Activated CD4-positive, alpha-beta T cell treated with anti-CD3 and anti-CD28 coated beads, Interleukin-2, amount 10 ng/mL, durations not matched to agents 7 days and 5 days (primary cell): ENCODE results near the gene TMEM39B. TPM values are rescaled to one million over a fixed set of nuclear protein-coding genes. Genes with fewer than 3 reads are reported as not detected.
"Not testable (repeated sequence)": the region's sequence is repeated elsewhere in the genome, so short reads cannot be mapped to it uniquely, and the experiment has no call there.

Source experiments
- CTCF ChIA-PET: fragments of 350-600 bp; sonication (Branson Sonifier 250); formaldehyde crosslinking; loops from one replicate; lab custom pipeline; 2021; ENCODE audit warnings: antibody characterized with exemption; lab: Charles Lee
- POLR2A ChIA-PET: fragments of 350-600 bp; sonication (Branson Sonifier 250); formaldehyde crosslinking; loops from one replicate; lab custom pipeline; 2021; ENCODE audit warnings: antibody characterized with exemption; lab: Charles Lee
- DNase-seq: peaks from one replicate; pipeline ENCODE4 v3.0.0-alpha.2; 2020
- H3K27ac Mint-ChIP-seq: one replicate; pipeline ENCODE4 v1.8.0; 2021; ENCODE audit warnings: mild to moderate bottlenecking, moderate library complexity, mixed read lengths
- H3K27me3 Mint-ChIP-seq: one replicate; pipeline ENCODE4 v1.8.0; 2021; ENCODE audit warnings: mixed read lengths
- H3K36me3 Mint-ChIP-seq: one replicate; pipeline ENCODE4 v1.8.0; 2021; ENCODE audit warnings: low read depth, mixed read lengths
- H3K4me1 Mint-ChIP-seq: one replicate; pipeline ENCODE4 v1.8.0; 2021; ENCODE audit warnings: mixed read lengths
- H3K4me3 Mint-ChIP-seq: one replicate; pipeline ENCODE4 v1.8.0; 2021; ENCODE audit warnings: mild to moderate bottlenecking, moderate library complexity, mixed read lengths
- H3K9me3 Mint-ChIP-seq: one replicate; pipeline ENCODE4 v1.8.0; 2021; ENCODE audit warnings: mixed read lengths
- total RNA-seq, 2 experiments: library from RNA; stranded (reverse); gene quantifications; one replicate each; pipeline ENCODE4 v1.2.3, GENCODE V29; 2021

TMEM39B gene
- total RNA-seq, 2 experiments from 2014 or later = 30.4 to 36.3 TPM

DNA sequence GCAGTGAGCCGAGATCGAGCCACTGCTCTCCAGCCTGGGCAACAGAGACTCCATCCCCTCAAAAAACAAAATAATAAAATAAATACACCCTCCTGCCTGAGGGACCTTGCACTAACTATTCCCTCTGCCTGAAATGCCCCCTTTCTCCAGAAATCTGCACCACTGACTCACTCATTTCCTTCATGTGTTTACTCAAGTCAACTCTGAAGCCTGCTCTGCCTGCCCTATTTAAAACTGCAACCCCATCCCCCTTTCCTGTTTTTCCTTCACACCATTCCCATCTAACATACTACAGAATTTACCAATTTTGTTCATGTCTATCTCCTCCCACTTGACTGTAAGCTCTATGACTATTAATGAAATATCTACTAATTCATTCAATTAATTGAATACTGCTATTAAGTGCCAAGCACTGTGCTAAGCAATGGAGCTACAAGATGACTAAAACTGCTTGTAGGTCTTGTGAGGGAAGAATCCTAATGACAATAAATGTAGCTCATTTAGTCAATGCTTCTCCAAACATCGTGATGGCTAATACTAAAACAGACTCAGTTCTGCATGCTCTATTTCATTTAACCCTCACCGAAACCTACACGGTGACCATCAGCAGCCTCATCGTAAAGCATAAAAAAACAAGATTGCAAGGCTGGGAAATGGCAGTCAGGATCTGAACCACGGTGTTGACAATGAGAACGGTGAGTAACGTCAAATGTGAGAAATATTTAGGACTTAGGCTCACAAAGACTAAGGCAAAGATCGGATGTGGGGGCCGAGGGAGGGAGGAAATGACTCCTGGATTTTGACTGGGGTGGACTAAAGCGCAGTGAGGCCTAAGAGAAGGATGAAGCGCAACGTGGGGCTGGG is 749 bp upstream of the TMEM39B start:
- ChIA-PET CTCF (interaction anchor here (0.6 to 3.2 kb wide), 9 partner anchors 9 to 1110 kb away, joined by 3 to 18 read pairs (median 5); partner anchors contain the start of genes KPNA6 and TRIM62), POLR2A (interaction anchor here (1.1 kb wide), 1 partner anchor 245 kb away, joined by 5 read pairs; no protein-coding TSS in a partner anchor)
- Mint-ChIP-seq H3K36me3 (peaks cover 17% of the 10 kb centered on the region), H3K4me3 (peak overlapping the region; percentile 96), H3K4me1 (peaks cover 46% of the 10 kb centered on the region), H3K27me3 (peaks cover 3% of the 10 kb centered on the region), H3K27ac (peak overlapping the region; percentile 92), H3K9me3 (no peaks in the 10 kb centered on the region)
- DNase-seq = no peak

DNA sequence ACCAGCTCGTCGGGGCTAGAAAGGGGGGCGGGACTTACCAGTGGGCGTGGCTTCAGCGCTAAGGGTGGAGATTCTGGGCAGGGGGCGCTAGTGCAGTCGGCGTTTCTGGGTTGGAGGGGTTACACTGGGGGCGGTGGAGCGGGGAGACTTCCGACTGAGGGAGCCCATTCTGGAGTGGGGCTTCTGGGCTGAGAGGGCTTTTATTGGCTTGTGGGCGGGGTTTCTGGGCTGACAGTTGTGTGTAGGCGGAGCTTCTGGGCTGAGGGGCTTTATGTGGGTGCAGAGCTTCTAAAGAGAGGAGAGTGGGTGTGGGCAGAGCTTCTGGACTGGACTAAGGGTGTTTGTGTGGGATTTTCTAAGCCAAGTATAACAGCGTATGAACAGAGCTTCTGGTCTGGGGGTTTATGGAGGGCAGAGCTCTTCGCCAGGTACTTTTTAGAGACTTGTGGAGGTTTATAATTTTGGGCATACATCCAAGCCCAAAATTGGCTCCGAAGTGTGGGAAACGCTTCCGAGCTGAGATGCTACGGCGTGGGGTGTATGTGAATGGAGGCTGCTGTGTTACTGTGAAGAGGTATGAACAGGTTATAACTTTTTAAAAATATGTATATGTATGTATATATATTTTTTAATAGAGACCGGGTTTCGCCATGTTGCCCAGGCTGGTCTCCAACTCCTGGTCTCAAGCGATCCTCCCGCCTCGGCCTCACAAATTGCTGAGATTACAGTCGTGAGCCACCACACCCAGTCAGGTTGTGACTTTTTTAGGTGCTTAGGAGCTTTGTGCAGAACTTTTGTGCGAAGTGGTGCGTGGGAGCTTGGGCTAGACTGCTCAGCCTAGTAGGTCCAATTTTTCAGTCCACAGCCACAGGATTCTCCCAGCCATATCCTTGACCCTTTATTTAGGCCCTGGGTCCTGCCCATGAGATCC is 825 bp downstream of the TMEM39B start:
- DNase-seq = no peak
- H3K36me3 Mint-ChIP-seq = peaks cover 26% of the 10 kb centered on the region
- H3K27ac Mint-ChIP-seq = peak overlapping the region; percentile 92
- ChIA-PET POLR2A (interaction anchor here (0.6 to 1.4 kb wide), 4 partner anchors 26 to 247 kb away, joined by 3 to 5 read pairs (median 3); no protein-coding TSS in a partner anchor), CTCF (interaction anchor here (0.6 to 3.2 kb wide), 18 partner anchors 8 to 1108 kb away, joined by 3 to 18 read pairs (median 4); partner anchors contain the start of genes KPNA6 and TRIM62)
- no peaks in the 10 kb centered on the region for H3K9me3 Mint-ChIP-seq
- peak overlapping the region; percentile 96 for H3K4me3 Mint-ChIP-seq
- peaks cover 3% of the 10 kb centered on the region for H3K27me3 Mint-ChIP-seq
- peaks cover 47% of the 10 kb centered on the region for H3K4me1 Mint-ChIP-seq

DNA sequence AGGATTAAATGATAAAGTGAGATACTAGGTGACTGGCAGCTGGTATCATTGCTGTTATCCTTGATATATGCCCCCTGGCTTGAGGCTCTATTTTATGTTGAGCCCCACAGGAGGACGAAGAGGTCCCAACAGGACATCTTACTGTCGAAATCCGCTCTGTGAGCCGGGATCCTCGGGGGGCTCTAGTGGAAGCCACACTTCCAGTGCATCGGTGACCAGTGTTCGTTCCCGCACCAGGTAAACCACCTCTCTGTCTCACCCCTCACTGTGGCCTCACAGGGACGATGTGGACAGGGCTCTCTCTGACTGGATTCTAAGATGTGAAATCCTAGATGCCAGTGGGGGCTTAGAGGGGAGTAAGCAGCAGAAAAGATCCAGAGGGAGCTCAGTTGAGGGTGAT is 2.1 kb downstream of the TMEM39B start:
- CTCF ChIA-PET = interaction anchor here (0.9 to 1.1 kb wide), 2 partner anchors 15 to 33 kb away, joined by 3 read pairs; partner anchors contain the start of gene KPNA6
- Mint-ChIP-seq H3K4me1 (peaks cover 43% of the 10 kb centered on the region), H3K27me3 (no peaks in the 10 kb centered on the region), H3K4me3 (peak overlapping the region; percentile 47), H3K36me3 (peaks cover 32% of the 10 kb centered on the region), H3K9me3 (no peaks in the 10 kb centered on the region), H3K27ac (peak overlapping the region; percentile 92)
- no peak for DNase-seq
- POLR2A ChIA-PET = no interaction called here

DNA sequence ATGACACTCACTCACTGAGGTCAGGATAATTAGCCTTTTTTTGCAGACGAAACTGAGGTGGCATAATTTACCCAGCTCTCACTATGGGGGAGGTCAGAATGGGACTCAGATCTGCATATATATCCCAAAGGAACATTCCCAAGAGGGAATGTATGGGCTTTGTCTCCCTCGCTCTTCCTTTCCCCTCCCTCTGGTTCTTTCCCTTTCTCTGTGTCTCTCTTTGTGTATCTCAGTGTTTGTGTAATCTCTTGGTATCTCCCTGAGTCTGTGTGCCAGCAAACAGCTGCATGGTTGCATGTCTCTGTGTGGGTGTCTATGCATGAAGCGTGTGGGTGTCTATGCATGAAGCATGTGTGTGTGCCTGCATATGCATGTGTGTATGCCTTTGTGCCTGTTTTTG is 4.7 kb downstream of the TMEM39B start:
- Mint-ChIP-seq H3K9me3 (no peaks in the 10 kb centered on the region), H3K4me3 (no peak overlapping the region), H3K27ac (no peak overlapping the region), H3K36me3 (peaks cover 42% of the 10 kb centered on the region), H3K27me3 (no peaks in the 10 kb centered on the region), H3K4me1 (peaks cover 35% of the 10 kb centered on the region)
- ChIA-PET POLR2A (interaction anchor here (0.5 kb wide), 1 partner anchor 20 kb away, joined by 3 read pairs; no protein-coding TSS in a partner anchor), CTCF (no interaction called here)
- no peak for DNase-seq

DNA sequence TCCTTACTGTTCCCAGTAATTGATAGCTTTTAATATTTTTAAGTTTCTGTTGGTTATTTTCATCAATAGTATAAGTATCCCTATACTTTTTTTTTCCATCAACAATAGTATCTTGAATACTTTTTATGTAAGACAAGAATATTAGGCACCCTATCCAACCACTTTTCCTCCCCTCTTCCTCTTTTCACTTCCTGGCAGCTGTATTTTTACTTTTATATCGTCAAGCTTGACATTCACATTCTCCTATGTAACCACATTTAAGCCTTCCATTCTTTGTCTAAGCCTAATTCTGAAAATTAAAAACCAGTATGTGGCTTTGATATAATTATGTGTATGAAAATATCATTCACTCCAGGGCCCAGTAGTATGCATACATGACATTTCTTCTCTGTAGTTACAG is 9.3 kb downstream of the TMEM39B start:
- Mint-ChIP-seq H3K27ac (no peak overlapping the region), H3K27me3 (no peaks in the 10 kb centered on the region), H3K4me1 (peaks cover 10% of the 10 kb centered on the region), H3K36me3 (peaks cover 47% of the 10 kb centered on the region), H3K4me3 (no peak overlapping the region), H3K9me3 (no peaks in the 10 kb centered on the region)
- DNase-seq = no peak
- ChIA-PET CTCF (interaction anchor here (0.6 to 2.6 kb wide), 6 partner anchors 9 to 307 kb away, joined by 3 to 8 read pairs (median 3); partner anchors contain the start of gene TMEM39B), POLR2A (no interaction called here)

DNA sequence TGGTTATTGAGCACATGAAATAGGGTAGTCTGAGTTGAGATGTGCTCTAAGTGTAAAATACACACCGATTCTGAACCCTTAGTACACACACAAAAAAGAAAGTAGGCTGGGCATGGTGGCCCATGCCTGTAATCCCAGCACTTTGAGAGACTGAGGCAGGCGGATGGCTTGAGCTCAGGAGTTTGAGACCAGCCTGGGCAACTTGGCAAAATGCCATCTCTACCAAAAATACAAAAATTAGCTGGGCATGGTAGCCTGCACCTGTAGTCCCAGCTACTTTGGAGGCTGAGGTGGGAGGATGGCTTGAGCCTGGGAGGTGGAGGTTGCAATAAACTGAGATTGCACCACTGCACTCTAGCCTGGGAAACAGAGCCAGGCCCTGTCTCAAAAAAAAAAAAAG is 13.6 kb downstream of the TMEM39B start:
- peaks cover 32% of the 10 kb centered on the region for H3K36me3 Mint-ChIP-seq
- not testable (repeated sequence) for DNase-seq, H3K27me3 Mint-ChIP-seq, H3K9me3 Mint-ChIP-seq, H3K4me3 Mint-ChIP-seq, H3K4me1 Mint-ChIP-seq
- ChIA-PET CTCF (interaction anchor here (0.6 to 1.6 kb wide), 4 partner anchors 13 to 760 kb away, joined by 3 to 4 read pairs (median 4); no protein-coding TSS in a partner anchor), POLR2A (interaction anchor here (1.0 kb wide), 1 partner anchor 22 kb away, joined by 3 read pairs; the partner anchor contains the start of gene KPNA6)
- peak overlapping the region; percentile 48 for H3K27ac Mint-ChIP-seq

DNA sequence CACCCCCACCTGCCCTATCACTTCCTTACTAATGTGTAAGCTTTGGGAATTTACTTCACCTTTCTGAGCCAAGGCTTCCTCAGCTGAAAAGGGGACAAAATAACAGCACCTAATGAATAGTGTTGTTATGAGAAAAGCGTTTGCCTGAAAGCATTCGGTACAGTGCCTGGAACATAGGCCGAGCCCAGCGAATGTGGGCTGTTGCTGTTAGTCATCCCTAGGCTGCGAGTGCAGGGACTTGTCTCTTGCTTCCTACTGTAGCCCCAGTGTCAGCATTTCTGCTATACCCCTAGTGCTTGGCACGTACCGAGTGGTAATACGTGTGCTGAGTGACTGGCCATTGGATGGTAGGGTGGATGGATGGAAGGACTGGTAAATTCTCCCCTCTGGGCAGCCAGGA is 18.4 kb downstream of the TMEM39B start:
- ChIA-PET POLR2A (no interaction called here), CTCF (interaction anchor here (0.8 to 1.2 kb wide), 3 partner anchors 9 to 12 kb away, joined by 3 to 4 read pairs (median 3); no protein-coding TSS in a partner anchor)
- H3K27ac Mint-ChIP-seq = no peak overlapping the region
- H3K36me3 Mint-ChIP-seq = peaks cover 29% of the 10 kb centered on the region
- H3K4me3 Mint-ChIP-seq = no peak overlapping the region
- no peaks in the 10 kb centered on the region for H3K4me1 Mint-ChIP-seq
- H3K9me3 Mint-ChIP-seq = no peaks in the 10 kb centered on the region
- DNase-seq = no peak
- no peaks in the 10 kb centered on the region for H3K27me3 Mint-ChIP-seq

DNA sequence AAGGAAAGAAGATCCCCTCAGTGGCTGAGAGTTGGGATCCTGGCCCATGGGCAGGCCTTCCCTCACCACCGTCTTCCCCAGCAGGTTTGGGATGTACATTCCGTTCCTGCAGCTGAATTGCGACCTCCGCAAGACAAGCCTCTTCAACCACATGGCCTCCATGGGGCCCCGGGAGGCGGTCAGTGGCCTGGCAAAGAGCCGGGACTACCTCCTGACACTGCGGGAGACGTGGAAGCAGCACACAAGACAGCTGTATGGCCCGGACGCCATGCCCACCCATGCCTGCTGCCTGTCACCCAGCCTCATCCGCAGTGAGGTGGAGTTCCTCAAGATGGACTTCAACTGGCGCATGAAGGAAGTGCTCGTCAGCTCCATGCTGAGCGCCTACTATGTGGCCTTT is 18.9 kb downstream of the TMEM39B start:
- peaks cover 27% of the 10 kb centered on the region for H3K36me3 Mint-ChIP-seq
- POLR2A ChIA-PET = no interaction called here

DNA sequence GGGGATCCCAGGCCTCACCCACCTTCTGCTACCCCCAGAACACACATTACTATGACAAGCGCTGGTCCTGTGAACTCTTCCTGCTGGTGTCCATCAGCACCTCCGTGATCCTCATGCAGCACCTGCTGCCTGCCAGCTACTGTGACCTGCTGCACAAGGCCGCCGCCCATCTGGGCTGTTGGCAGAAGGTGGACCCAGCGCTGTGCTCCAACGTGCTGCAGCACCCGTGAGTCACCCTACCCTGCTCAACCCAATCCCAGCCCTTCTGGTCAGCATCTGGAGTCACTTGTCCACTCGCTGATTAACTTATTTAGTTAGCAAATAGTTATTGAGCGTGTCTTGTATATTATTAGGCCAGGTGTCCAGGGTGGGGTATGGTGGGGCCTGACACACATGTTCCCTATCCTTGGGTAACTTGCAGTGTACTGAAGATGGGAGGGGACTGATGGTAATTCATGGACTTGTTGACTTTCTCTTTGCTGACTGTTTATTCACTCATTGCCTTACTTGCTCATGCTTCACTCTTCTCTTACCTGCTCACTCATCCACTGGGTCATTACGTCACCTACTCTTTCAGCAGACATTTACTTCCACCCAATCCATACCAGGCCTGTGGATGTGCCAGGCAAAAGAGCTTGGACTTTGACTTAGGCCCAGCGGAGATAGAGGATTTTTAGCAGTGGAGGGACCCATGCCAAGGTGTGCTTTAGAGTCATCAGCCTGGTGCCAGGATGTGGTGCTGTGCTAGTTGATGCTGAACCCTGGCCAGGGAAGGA is 22.2 kb downstream of the TMEM39B start:
- H3K4me1 Mint-ChIP-seq = no peaks in the 10 kb centered on the region
- peaks cover 42% of the 10 kb centered on the region for H3K36me3 Mint-ChIP-seq
- H3K9me3 Mint-ChIP-seq = no peaks in the 10 kb centered on the region
- ChIA-PET POLR2A (no interaction called here), CTCF (interaction anchor here (1.0 kb wide), 1 partner anchor 14 kb away, joined by 4 read pairs; no protein-coding TSS in a partner anchor)
- H3K27ac Mint-ChIP-seq = no peak overlapping the region
- no peak for DNase-seq
- H3K27me3 Mint-ChIP-seq = no peaks in the 10 kb centered on the region
- H3K4me3 Mint-ChIP-seq = no peak overlapping the region

More for the DNA sequence above, 18.9 kb downstream of the TMEM39B start:
- H3K4me1 Mint-ChIP-seq = no peaks in the 10 kb centered on the region
- no peak overlapping the region for H3K27ac Mint-ChIP-seq
- no peak overlapping the region for H3K4me3 Mint-ChIP-seq
- CTCF ChIA-PET = interaction anchor here (1.0 to 1.4 kb wide), 3 partner anchors 9 to 17 kb away, joined by 3 to 8 read pairs (median 4); no protein-coding TSS in a partner anchor
- H3K27me3 Mint-ChIP-seq = no peaks in the 10 kb centered on the region
- no peaks in the 10 kb centered on the region for H3K9me3 Mint-ChIP-seq
- DNase-seq = no peak

DNA sequence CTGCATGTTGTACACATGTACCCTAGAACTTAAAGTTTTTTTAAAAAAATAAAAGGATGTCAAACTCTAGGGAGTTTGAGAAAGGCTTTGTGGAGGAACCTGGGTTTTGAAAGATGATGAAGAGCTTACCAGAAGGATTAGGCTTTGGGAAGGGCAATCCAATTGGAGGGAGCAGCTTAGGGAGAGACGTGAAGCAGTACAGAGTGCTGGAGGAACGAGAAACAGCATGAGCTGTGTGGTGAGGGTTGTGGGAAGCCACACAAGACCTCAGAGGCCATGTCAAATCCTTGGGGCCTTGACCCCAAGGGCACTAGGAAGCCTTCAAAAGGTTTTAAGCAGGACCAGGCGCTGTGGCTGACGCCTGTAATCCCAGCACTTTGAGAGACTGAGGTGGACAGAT is 26.7 kb downstream of the TMEM39B start:
- ChIA-PET CTCF (no interaction called here), POLR2A (interaction anchor here (1.3 kb wide), 1 partner anchor 26 kb away, joined by 3 read pairs; no protein-coding TSS in a partner anchor)
- DNase-seq = no peak
- Mint-ChIP-seq H3K27me3 (no peaks in the 10 kb centered on the region), H3K27ac (no peak overlapping the region), H3K4me3 (no peak overlapping the region), H3K4me1 (no peaks in the 10 kb centered on the region), H3K9me3 (no peaks in the 10 kb centered on the region), H3K36me3 (peaks cover 40% of the 10 kb centered on the region)

DNA sequence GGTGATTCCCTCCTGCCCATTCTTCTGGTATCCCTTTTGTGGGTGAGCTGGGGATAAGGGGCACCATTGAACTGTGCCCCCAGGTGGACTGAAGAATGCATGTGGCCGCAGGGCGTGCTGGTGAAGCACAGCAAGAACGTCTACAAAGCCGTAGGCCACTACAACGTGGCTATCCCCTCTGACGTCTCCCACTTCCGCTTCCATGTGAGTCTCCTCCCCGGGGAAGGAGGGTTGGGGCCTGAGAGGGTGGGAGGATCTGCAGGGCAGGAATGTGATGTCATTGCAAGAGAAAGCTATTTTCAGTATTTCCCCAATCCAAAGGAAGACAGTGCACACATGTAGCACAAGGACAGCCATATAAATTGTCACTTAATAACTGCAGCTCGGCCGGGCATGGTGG is 27.6 kb downstream of the TMEM39B start:
- H3K4me1 Mint-ChIP-seq = no peaks in the 10 kb centered on the region
- H3K27me3 Mint-ChIP-seq = no peaks in the 10 kb centered on the region
- no peaks in the 10 kb centered on the region for H3K9me3 Mint-ChIP-seq
- no peak overlapping the region for H3K27ac Mint-ChIP-seq
- peaks cover 32% of the 10 kb centered on the region for H3K36me3 Mint-ChIP-seq
- DNase-seq = no peak
- CTCF ChIA-PET = interaction anchor here (1.3 to 1.8 kb wide), 3 partner anchors 9 to 28 kb away, joined by 3 to 6 read pairs (median 3); partner anchors contain the start of gene TMEM39B
- POLR2A ChIA-PET = interaction anchor here (1.3 kb wide), 1 partner anchor 27 kb away, joined by 3 read pairs; no protein-coding TSS in a partner anchor
- H3K4me3 Mint-ChIP-seq = no peak overlapping the region
